HG03558 (cell line): ENCODE measurements around the gene SPRR1A.

Source experiments
- ATAC-seq: cut with Tn5 transposase; IDR thresholded peaks from one replicate; pipeline ENCODE4 v1.9.1; 2021; ENCODE audit warnings: moderate number of reproducible peaks; ENCODE audit not compliant: unreplicated experiment; ENCODE audit errors: extremely low read depth

The SPRR1A gene

DNA sequence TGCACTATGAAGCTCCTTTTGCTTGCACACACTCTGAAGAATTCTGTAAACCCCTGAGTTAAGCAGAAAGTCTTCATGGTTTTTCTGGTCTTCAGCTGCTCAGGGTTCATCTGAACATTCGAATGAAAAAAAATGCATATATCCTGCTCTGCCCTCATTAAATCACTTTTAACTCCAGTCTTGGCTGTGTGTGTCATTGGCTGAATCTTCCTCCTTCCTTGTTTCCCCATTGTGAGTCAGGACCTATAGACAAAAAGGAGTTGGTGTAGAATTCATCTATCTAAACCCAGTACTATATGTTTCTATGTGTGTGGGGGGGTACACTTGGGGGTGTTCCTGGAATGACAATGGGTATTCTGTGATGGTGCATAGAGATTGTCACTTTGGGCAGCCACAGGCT, 40.5 kb downstream of the SPRR1A start:
- no peak for ATAC-seq

DNA sequence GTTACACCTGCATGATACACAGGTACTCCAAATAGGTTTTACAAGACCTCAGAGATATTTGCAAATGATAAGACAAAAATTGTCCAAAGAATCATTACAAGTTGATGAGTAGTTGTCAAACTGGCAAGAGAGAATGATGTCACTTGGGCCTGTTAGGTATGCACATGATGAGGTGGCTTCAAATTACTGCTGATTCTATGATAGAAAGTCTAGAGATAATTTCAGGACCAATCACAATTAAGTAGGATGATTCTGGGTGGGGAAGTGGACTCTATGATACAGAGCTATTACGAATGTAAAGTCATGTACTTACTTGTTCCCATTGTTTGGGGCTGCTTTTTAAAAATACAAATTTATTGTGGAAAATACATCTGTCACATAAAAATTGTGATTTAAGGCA, 41.9 kb downstream of the SPRR1A start:
- no peak for ATAC-seq

DNA sequence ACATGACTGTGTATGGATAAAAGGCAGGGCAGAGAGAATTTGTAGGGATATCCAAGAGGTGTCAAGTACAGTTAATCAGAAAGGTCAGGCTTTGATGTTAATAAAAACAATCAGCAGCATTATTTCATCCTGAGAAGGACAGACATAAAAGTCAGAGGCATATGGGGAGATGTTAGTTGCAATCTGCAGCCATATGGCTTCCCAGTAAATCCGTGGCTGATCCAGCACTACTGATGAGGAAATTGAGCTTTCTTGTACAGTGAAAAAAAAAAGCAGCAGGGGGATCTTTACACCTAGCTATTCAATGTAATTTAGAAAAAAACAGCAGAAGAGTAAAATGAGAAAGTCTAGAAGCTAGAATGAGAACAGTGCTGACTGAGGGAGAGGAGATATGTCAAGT, 44.9 kb downstream of the SPRR1A start:
- no peak for ATAC-seq

DNA sequence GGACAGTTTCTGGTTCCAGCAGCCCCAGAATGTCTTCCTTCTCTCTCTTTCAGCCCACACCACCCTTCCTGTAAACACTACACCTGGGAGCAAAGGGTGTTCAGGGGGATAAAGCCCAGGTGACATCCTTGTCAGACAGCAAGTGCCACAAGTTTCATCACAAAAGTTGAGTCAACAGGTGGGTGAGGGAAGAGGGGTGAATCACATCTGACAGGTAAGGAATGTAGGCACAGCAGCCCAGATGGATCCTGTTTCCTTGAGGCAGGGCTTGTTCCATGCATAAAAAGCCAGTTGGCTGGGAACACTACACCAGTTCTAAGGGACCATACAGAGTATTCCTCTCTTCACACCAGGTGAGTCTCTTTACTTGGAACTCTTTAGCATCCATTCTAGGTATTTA, 47.0 kb downstream of the SPRR1A start, which contains the start of gene SPRR1B:
Gene SPRR1B, plus strand, starts transcription at position 309 of the 400 bp plus-strand sequence. CDS start 1,143 bp downstream, outside the sequence.
- no peak for ATAC-seq

DNA sequence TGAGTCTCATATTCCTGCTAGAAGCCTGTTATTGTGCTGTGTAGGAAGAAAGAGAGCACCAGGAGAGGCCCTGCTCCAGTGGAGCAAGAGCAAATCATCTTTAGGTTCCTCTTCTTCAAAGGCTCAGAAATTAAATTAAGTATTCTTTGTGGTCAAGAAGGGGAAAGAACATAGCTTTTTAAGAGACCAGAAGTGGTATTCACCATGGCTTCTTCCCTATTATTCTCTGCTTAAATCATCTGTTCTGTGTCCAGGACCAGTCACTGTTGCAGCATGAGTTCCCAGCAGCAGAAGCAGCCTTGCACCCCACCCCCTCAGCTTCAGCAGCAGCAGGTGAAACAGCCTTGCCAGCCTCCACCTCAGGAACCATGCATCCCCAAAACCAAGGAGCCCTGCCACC, 48.2 kb downstream of the SPRR1A start:
- ATAC-seq, result no peak

DNA sequence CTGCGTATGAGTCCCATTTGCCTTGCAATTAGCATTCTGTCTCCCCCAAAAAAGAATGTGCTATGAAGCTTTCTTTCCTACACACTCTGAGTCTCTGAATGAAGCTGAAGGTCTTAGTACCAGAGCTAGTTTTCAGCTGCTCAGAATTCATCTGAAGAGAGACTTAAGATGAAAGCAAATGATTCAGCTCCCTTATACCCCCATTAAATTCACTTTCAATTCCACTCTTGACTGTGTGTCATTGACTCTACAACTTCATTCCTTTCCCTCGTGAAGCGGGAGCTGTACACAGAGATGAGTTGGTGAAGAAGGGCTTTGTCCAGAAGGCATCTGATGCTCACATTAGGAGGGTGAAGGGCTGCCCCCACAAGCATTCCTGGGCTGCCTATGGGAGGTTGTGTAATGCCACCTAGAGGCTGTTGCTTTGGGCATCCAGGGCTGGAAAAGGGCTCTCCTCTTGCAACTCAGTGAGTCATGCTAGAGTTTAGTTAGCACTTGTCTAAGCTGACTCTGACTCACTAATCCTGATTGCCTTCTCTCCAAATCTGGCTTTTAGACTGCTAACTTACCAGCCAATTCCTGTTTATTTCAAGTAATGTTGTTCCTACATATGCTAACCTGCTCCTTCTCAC, 48.9 kb downstream of the SPRR1A start:
- ATAC-seq, result no peak

DNA sequence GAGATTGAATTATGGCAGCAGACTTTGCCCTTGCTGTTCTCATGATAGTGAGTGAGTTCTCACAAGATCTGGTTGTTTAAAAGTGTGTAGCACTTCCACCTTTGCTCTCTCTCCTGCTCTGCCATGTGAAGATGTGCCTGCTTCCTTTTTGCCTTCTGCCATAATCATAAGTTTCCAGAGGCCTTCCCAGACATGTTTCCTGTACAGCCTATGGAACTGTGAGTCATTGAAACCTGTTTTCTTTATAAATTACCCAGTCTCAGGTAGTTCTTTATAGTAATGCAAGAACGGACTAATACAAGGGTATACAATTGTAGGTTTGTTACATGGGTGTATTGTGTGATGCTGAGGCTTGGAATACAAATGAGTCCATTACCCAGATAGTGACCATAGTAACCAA, 51.3 kb downstream of the SPRR1A start:
- no peak for ATAC-seq
